Measurements from ENCODE around the gene RPS4Y1. TPM values are rescaled to one million over a fixed set of nuclear protein-coding genes. Genes with fewer than 3 reads are reported as not detected.

Gene RPS4Y1
- total and polyA plus RNA-seq, 2 of the 4 experiments (the other 2 are of a cell fraction): not detected

DNA sequence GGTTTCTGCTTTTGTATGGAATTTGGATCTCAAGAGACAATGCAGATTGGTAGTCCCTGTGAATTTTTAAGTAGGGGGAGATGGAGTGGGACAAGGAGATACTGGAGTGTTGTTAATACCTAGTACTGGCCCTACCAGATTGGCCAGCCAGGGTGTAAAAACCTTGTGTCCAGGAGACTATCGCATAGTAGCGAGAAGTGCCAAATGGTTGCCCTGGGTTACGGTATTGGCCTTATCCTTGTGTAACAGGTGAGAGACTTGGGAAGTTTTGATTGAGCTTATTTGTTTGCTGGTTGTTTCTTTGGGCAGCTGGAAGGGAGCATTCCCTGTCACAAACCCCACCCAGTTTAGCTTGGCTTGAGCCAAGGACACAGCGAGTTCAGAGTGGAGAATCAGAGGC, 5.4 kb downstream of the RPS4Y1 start:
- no peak for DNase-seq
- ATAC-seq (ENCODE audit: low read depth): no peak
- in situ Hi-C loops (cut with MboI; ENCODE audit: low sequenced_read_pairs): no loop called here
- no CpG with 5 or more reads among the region's 4 CpGs for WGBS, 2 experiments (ENCODE audit: extremely low coverage in 2 of 2, insufficient read length in 1 of 2)
- no peak overlapping the region for H3K23ac ChIP-seq (ENCODE audit: low read depth, low read length)
- ChIA-PET POLR2A (ENCODE audit: unreplicated experiment) (no interaction called here), CTCF (no interaction called here)
- TF ChIP-seq, protein P1, sequence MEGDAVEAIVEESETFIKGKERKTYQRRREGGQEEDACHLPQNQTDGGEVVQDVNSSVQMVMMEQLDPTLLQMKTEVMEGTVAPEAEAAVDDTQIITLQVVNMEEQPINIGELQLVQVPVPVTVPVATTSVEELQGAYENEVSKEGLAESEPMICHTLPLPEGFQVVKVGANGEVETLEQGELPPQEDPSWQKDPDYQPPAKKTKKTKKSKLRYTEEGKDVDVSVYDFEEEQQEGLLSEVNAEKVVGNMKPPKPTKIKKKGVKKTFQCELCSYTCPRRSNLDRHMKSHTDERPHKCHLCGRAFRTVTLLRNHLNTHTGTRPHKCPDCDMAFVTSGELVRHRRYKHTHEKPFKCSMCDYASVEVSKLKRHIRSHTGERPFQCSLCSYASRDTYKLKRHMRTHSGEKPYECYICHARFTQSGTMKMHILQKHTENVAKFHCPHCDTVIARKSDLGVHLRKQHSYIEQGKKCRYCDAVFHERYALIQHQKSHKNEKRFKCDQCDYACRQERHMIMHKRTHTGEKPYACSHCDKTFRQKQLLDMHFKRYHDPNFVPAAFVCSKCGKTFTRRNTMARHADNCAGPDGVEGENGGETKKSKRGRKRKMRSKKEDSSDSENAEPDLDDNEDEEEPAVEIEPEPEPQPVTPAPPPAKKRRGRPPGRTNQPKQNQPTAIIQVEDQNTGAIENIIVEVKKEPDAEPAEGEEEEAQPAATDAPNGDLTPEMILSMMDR (conservative IDR thresholded peaks at IDR 0.05; ENCODE audit: low read depth, low read length): no peak
- TF ChIP-seq, protein P2, sequence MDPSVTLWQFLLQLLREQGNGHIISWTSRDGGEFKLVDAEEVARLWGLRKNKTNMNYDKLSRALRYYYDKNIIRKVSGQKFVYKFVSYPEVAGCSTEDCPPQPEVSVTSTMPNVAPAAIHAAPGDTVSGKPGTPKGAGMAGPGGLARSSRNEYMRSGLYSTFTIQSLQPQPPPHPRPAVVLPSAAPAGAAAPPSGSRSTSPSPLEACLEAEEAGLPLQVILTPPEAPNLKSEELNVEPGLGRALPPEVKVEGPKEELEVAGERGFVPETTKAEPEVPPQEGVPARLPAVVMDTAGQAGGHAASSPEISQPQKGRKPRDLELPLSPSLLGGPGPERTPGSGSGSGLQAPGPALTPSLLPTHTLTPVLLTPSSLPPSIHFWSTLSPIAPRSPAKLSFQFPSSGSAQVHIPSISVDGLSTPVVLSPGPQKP (IDR thresholded peaks at IDR 0.05; ENCODE audit: borderline replicate concordance, low read depth, low read length): no peak
- TF ChIP-seq POLR2A (IDR thresholded peaks at IDR 0.05; ENCODE audit: low read depth, low read length) (no peak), RAD21 (IDR thresholded peaks at IDR 0.05; ENCODE audit: low read length) (no peak), FOS (IDR thresholded peaks at IDR 0.05; ENCODE audit: low read depth, low read length) (no peak), RFX5 (IDR thresholded peaks at IDR 0.05; ENCODE audit: low read depth, low read length) (no peak), MXI1 (IDR thresholded peaks at IDR 0.05; ENCODE audit: borderline replicate concordance, low read depth, low read length) (no peak), MAZ (IDR thresholded peaks at IDR 0.05; ENCODE audit: borderline replicate concordance, low read depth, low read length) (no peak), RCOR1 (IDR thresholded peaks at IDR 0.05; ENCODE audit: insufficient replicate concordance, low read length) (no peak), SMC3 (IDR thresholded peaks at IDR 0.05; ENCODE audit: low read depth, low read length) (no peak), MAFK (IDR thresholded peaks at IDR 0.05; ENCODE audit: low read depth, low read length) (no peak), BHLHE40 (IDR thresholded peaks at IDR 0.05; ENCODE audit: low read depth, low read length) (no peak), CHD1 (IDR thresholded peaks at IDR 0.05; ENCODE audit: low read depth, low read length) (no peak), NFE2L2 (IDR thresholded peaks at IDR 0.05; ENCODE audit: low read depth, low read length) (no peak), CEBPB (IDR thresholded peaks at IDR 0.05; ENCODE audit: low read depth, low read length) (no peak)
- TF ChIP-seq, protein P3, sequence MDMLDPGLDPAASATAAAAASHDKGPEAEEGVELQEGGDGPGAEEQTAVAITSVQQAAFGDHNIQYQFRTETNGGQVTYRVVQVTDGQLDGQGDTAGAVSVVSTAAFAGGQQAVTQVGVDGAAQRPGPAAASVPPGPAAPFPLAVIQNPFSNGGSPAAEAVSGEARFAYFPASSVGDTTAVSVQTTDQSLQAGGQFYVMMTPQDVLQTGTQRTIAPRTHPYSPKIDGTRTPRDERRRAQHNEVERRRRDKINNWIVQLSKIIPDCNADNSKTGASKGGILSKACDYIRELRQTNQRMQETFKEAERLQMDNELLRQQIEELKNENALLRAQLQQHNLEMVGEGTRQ (IDR thresholded peaks at IDR 0.05; ENCODE audit: low read depth, low read length): no peak
- no peak overlapping the region for H3K9ac ChIP-seq (ENCODE audit: low read depth, low read length)
- no peaks in the 10 kb centered on the region for H3K9me3 ChIP-seq (ENCODE audit: control insufficient read depth, insufficient read depth, low read length)
- H3K36me3 ChIP-seq (ENCODE audit: control insufficient read depth, insufficient read depth, low read length): no peaks in the 10 kb centered on the region
- H4K5ac ChIP-seq (ENCODE audit: low read depth, low read length): no peak overlapping the region
- dilution Hi-C loops (cut with HindIII; ENCODE audit: low sequenced_read_pairs, unreplicated experiment): no loop called here
- H4K20me1 ChIP-seq (ENCODE audit: insufficient read depth, low read length): no peaks in the 10 kb centered on the region
- no peak overlapping the region for H2BK15ac ChIP-seq (ENCODE audit: low read depth, low read length)
- no peak overlapping the region for H2AK9ac ChIP-seq (replicated peaks; ENCODE audit: low read depth, low read length, poor library complexity)
- no peak overlapping the region for H4K91ac ChIP-seq (ENCODE audit: insufficient read depth, low read depth, low read length)
- H2AK5ac ChIP-seq (ENCODE audit: low read depth, low read length): no peak overlapping the region
- H3K4me2 ChIP-seq (ENCODE audit: low read depth, low read length): no peak overlapping the region
- no peak overlapping the region for H2AFZ ChIP-seq (replicated peaks; ENCODE audit: low read length, poor library complexity)
- intact Hi-C loops (cut with micrococcal nuclease): no loop called here
- H3K27ac ChIP-seq (ENCODE audit: insufficient read depth, low read length): no peak overlapping the region
- no peak overlapping the region for H2BK5ac ChIP-seq (ENCODE audit: low read depth, low read length, poor library complexity, severe bottlenecking)
- no peak overlapping the region for H3K56ac ChIP-seq (ENCODE audit: extremely low read depth, insufficient read depth, low read length)
- BruUV-seq (replicated peaks): no TSS peak
- H2BK120ac ChIP-seq (ENCODE audit: low read depth, low read length): no peak overlapping the region
- H3K18ac ChIP-seq (ENCODE audit: low read depth, low read length): no peak overlapping the region
- H3K14ac ChIP-seq (replicated peaks; ENCODE audit: low read depth, low read length): no peak overlapping the region
- H3K9me1 ChIP-seq (ENCODE audit: insufficient read depth, low read length): no peaks in the 10 kb centered on the region
- no peak overlapping the region for H3K4me3 ChIP-seq (ENCODE audit: insufficient read depth, low read depth, low read length)
- no peaks in the 10 kb centered on the region for H3K4me1 ChIP-seq (ENCODE audit: control insufficient read depth, insufficient read depth, low read length)
- no peaks in the 10 kb centered on the region for H3K27me3 ChIP-seq (ENCODE audit: control insufficient read depth, insufficient read depth, low read length)
- H2BK20ac ChIP-seq (ENCODE audit: low read depth, low read length): no peak overlapping the region
- no peak overlapping the region for H4K8ac ChIP-seq (ENCODE audit: low read depth in 2 of 2, low read length in 2 of 2)
- H3K4ac ChIP-seq (ENCODE audit: low read depth, low read length): no peak overlapping the region
- no peaks in the 10 kb centered on the region for H3K79me1 ChIP-seq (ENCODE audit: low read depth in 1 of 2, low read length in 2 of 2)
